ENCODE measurements around the gene SAMD7.

Gene SAMD7

GRCh38 chr3:169948559-169949448 lies 37.4 kb downstream of the SAMD7 start:
- no peak overlapping the region for H3K4me3 ChIP-seq (ENCODE audit: low read depth, low read length)
- no peak for TF ChIP-seq CTCF (IDR thresholded peaks at IDR 0.05; ENCODE audit: low read depth, low read length)

- TF ChIP-seq CTCF (IDR thresholded peaks at IDR 0.05; ENCODE audit: low read depth, low read length) = no peak
- no peak overlapping the region for H3K4me3 ChIP-seq (ENCODE audit: low read depth, low read length)
Measured at GRCh38 chr3:169952045-169952444, 40.7 kb downstream of the SAMD7 start.

GRCh38 chr3:169953462-169954141 lies 42.2 kb downstream of the SAMD7 start:
- H3K4me3 ChIP-seq (ENCODE audit: low read depth, low read length) = no peak overlapping the region
- no peak for TF ChIP-seq CTCF (IDR thresholded peaks at IDR 0.05; ENCODE audit: low read depth, low read length)

- no peak overlapping the region for H3K4me3 ChIP-seq (ENCODE audit: low read depth, low read length)
- no peak for TF ChIP-seq CTCF (IDR thresholded peaks at IDR 0.05; ENCODE audit: low read depth, low read length)
Measured at GRCh38 chr3:169954142-169954756, 42.9 kb downstream of the SAMD7 start.

GRCh38 chr3:169955406-169955805 lies 44.0 kb downstream of the SAMD7 start:
- no peak overlapping the region for H3K4me3 ChIP-seq (ENCODE audit: low read depth, low read length)
- no peak for TF ChIP-seq CTCF (IDR thresholded peaks at IDR 0.05; ENCODE audit: low read depth, low read length)

GRCh38 chr3:169964176-169964575 lies 52.8 kb downstream of the SAMD7 start:
- TF ChIP-seq CTCF (IDR thresholded peaks at IDR 0.05; ENCODE audit: low read depth, low read length) = no peak
- H3K4me3 ChIP-seq (ENCODE audit: low read depth, low read length) = no peak overlapping the region

Measured in WI38 (cell line).